ENCODE data around the gene SIGLEC11.

DNA sequence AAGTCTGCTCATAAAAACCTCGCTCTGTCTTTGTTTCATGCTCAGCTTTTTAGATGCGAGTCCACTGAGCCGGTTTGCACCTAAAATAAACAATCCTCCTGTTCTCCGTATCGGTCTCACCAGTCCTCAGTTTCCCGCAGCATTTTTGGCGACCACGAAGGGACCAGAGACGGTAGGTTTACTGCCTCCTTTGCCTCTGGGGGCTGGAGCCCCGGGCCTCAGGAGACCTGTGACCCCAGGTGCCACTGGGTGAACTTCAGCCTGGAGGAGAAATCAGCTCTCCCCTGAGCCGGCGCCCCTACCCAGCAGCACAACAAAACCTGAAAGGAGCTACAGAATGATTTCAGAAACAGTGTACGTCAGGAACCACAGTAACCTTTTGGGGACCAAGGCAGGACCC is 8.1 kb downstream of the SIGLEC11 start:
- TF ChIP-seq HNF4A (conservative IDR thresholded peaks at IDR 0.05) (no peak), CTCF (IDR thresholded peaks at IDR 0.05; ENCODE audit: low read depth, low read length, missing input control) (no peak), REST (IDR thresholded peaks at IDR 0.05) (no peak), MAX (IDR thresholded peaks at IDR 0.05) (no peak), EGR1 (IDR thresholded peaks at IDR 0.05; ENCODE audit: low read depth in 2 of 2) (no peak), RAD21 (IDR thresholded peaks at IDR 0.05) (no peak), YY1 (IDR thresholded peaks at IDR 0.05) (no peak), SP1 (IDR thresholded peaks at IDR 0.05) (no peak), TAF1 (conservative IDR thresholded peaks at IDR 0.05) (no peak), GABPA (IDR thresholded peaks at IDR 0.05 in 1 of 2, conservative IDR thresholded peaks at IDR 0.05 in 1 of 2) (no peak), RXRA (IDR thresholded peaks at IDR 0.05) (no peak), JUND (IDR thresholded peaks at IDR 0.05) (no peak)
- TF ChIP-seq, protein P1, sequence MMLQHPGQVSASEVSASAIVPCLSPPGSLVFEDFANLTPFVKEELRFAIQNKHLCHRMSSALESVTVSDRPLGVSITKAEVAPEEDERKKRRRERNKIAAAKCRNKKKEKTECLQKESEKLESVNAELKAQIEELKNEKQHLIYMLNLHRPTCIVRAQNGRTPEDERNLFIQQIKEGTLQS (IDR thresholded peaks at IDR 0.05), result no peak
- TF ChIP-seq, protein P2, sequence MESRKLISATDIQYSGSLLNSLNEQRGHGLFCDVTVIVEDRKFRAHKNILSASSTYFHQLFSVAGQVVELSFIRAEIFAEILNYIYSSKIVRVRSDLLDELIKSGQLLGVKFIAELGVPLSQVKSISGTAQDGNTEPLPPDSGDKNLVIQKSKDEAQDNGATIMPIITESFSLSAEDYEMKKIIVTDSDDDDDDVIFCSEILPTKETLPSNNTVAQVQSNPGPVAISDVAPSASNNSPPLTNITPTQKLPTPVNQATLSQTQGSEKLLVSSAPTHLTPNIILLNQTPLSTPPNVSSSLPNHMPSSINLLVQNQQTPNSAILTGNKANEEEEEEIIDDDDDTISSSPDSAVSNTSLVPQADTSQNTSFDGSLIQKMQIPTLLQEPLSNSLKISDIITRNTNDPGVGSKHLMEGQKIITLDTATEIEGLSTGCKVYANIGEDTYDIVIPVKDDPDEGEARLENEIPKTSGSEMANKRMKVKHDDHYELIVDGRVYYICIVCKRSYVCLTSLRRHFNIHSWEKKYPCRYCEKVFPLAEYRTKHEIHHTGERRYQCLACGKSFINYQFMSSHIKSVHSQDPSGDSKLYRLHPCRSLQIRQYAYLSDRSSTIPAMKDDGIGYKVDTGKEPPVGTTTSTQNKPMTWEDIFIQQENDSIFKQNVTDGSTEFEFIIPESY (IDR thresholded peaks at IDR 0.05), result no peak

Data from liver (tissue), 3 donors.